ENCODE results near the gene ACTR6. TPM values are rescaled to one million over a fixed set of nuclear protein-coding genes. Genes with fewer than 3 reads are reported as not detected.

The ACTR6 gene
- total RNA-seq, 4 donors from 2014 or later, result 7.6 to 24.7 (median 16.7) TPM

- intact Hi-C loops (cut with DNase I; ENCODE audit: low total_unique reads), result no loop called here
- WGBS, 2 donors, result 89 to 93% methylated on average over 3 of the region's 3 CpGs
- no peak for TF ChIP-seq POLR2A (IDR thresholded peaks at IDR 0.05)
- no peak for TF ChIP-seq CTCF (IDR thresholded peaks at IDR 0.05)
- no peak overlapping the region for H3K4me3 ChIP-seq (ENCODE audit: low read depth, poor library complexity, severe bottlenecking)
- no peak for DNase-seq (ENCODE audit: low spot score in 2 of 2)
Measured at GRCh38 chr12:100165356-100165755, 35.3 kb upstream of the ACTR6 start.

GRCh38 chr12:100166232-100166631 lies 34.4 kb upstream of the ACTR6 start:
- WGBS, 2 donors, result 92 to 96% methylated on average over 8 to 10 of the region's 10 CpGs

GRCh38 chr12:100168562-100168961 lies 32.1 kb upstream of the ACTR6 start:
- TF ChIP-seq CTCF (IDR thresholded peaks at IDR 0.05) (no peak), POLR2A (IDR thresholded peaks at IDR 0.05) (no peak)
- no peak for DNase-seq (ENCODE audit: low spot score in 2 of 2)
- H3K4me3 ChIP-seq (ENCODE audit: low read depth, poor library complexity, severe bottlenecking), result no peak overlapping the region
- WGBS, 2 donors, result 79 to 88% methylated on average over 4 of the region's 4 CpGs
- intact Hi-C loops (cut with DNase I; ENCODE audit: low total_unique reads), result no loop called here

More at GRCh38 chr12:100166232-100166631, 34.4 kb upstream of the ACTR6 start:
- H3K4me3 ChIP-seq (ENCODE audit: low read depth, poor library complexity, severe bottlenecking), result no peak overlapping the region
- DNase-seq (ENCODE audit: low spot score in 2 of 2), result no peak
- intact Hi-C loops (cut with DNase I; ENCODE audit: low total_unique reads), result no loop called here
- TF ChIP-seq CTCF (IDR thresholded peaks at IDR 0.05), result no peak
- no peak for TF ChIP-seq POLR2A (IDR thresholded peaks at IDR 0.05)

- H3K4me3 ChIP-seq (ENCODE audit: low read depth, poor library complexity, severe bottlenecking), result no peak overlapping the region
- intact Hi-C loops (cut with DNase I; ENCODE audit: low total_unique reads), result no loop called here
- TF ChIP-seq POLR2A (IDR thresholded peaks at IDR 0.05), result no peak
- no peak for TF ChIP-seq CTCF (IDR thresholded peaks at IDR 0.05)
- WGBS, 2 donors, result 95 to 96% methylated on average over 9 of the region's 9 CpGs
- no peak for DNase-seq (ENCODE audit: low spot score in 2 of 2)
Measured at GRCh38 chr12:100169345-100169744, 31.3 kb upstream of the ACTR6 start.

GRCh38 chr12:100170313-100170858 lies 30.2 kb upstream of the ACTR6 start:
- DNase-seq (ENCODE audit: low spot score in 2 of 2), result no peak
- no peak for TF ChIP-seq CTCF (IDR thresholded peaks at IDR 0.05)
- no peak for TF ChIP-seq POLR2A (IDR thresholded peaks at IDR 0.05)
- H3K4me3 ChIP-seq (ENCODE audit: low read depth, poor library complexity, severe bottlenecking), result no peak overlapping the region
- WGBS, 2 donors, result 86 to 89% methylated on average over 6 to 7 of the region's 7 CpGs
- intact Hi-C loops (cut with DNase I; ENCODE audit: low total_unique reads), result no loop called here

- DNase-seq (ENCODE audit: low spot score in 2 of 2), result no peak
- intact Hi-C loops (cut with DNase I; ENCODE audit: low total_unique reads), result no loop called here
- no peak overlapping the region for H3K4me3 ChIP-seq (ENCODE audit: low read depth, poor library complexity, severe bottlenecking)
- TF ChIP-seq CTCF (IDR thresholded peaks at IDR 0.05) (no peak), POLR2A (IDR thresholded peaks at IDR 0.05) (no peak)
Measured at GRCh38 chr12:100171248-100171647, 29.4 kb upstream of the ACTR6 start.
